ENCODE results near the gene ARID2.
A peak's percentile ranks its signal among the peaks of the same experiment; 100 is the strongest.

ARID2 gene, protein sequence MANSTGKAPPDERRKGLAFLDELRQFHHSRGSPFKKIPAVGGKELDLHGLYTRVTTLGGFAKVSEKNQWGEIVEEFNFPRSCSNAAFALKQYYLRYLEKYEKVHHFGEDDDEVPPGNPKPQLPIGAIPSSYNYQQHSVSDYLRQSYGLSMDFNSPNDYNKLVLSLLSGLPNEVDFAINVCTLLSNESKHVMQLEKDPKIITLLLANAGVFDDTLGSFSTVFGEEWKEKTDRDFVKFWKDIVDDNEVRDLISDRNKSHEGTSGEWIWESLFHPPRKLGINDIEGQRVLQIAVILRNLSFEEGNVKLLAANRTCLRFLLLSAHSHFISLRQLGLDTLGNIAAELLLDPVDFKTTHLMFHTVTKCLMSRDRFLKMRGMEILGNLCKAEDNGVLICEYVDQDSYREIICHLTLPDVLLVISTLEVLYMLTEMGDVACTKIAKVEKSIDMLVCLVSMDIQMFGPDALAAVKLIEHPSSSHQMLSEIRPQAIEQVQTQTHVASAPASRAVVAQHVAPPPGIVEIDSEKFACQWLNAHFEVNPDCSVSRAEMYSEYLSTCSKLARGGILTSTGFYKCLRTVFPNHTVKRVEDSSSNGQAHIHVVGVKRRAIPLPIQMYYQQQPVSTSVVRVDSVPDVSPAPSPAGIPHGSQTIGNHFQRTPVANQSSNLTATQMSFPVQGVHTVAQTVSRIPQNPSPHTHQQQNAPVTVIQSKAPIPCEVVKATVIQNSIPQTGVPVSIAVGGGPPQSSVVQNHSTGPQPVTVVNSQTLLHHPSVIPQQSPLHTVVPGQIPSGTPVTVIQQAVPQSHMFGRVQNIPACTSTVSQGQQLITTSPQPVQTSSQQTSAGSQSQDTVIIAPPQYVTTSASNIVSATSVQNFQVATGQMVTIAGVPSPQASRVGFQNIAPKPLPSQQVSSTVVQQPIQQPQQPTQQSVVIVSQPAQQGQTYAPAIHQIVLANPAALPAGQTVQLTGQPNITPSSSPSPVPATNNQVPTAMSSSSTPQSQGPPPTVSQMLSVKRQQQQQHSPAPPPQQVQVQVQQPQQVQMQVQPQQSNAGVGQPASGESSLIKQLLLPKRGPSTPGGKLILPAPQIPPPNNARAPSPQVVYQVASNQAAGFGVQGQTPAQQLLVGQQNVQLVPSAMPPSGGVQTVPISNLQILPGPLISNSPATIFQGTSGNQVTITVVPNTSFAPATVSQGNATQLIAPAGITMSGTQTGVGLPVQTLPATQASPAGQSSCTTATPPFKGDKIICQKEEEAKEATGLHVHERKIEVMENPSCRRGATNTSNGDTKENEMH (N-terminal part only)

GRCh38 chr12:45729233-45730083, at the start of gene ARID2:
ARID2 (plus strand) TSS chr12:45729706; CDS start chr12:45729837, 131 bp downstream.
- H3K4me3 ChIP-seq (ENCODE audit: low read length) = peak within 1 kb of the TSS; percentile 81
- peak; percentile 62 for DNase-seq (ENCODE audit: low read depth)
- TF ChIP-seq, protein P1, sequence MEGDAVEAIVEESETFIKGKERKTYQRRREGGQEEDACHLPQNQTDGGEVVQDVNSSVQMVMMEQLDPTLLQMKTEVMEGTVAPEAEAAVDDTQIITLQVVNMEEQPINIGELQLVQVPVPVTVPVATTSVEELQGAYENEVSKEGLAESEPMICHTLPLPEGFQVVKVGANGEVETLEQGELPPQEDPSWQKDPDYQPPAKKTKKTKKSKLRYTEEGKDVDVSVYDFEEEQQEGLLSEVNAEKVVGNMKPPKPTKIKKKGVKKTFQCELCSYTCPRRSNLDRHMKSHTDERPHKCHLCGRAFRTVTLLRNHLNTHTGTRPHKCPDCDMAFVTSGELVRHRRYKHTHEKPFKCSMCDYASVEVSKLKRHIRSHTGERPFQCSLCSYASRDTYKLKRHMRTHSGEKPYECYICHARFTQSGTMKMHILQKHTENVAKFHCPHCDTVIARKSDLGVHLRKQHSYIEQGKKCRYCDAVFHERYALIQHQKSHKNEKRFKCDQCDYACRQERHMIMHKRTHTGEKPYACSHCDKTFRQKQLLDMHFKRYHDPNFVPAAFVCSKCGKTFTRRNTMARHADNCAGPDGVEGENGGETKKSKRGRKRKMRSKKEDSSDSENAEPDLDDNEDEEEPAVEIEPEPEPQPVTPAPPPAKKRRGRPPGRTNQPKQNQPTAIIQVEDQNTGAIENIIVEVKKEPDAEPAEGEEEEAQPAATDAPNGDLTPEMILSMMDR (IDR thresholded peaks at IDR 0.05; ENCODE audit: insufficient read depth, low read depth, low read length, missing control alignments) = no peak

GRCh38 chr12:45680362-45680761, 49.1 kb upstream of the ARID2 start:
- H3K4me3 ChIP-seq (ENCODE audit: low read length) = no peak overlapping the region
- DNase-seq (ENCODE audit: low read depth) = no peak
- TF ChIP-seq, protein P1 (IDR thresholded peaks at IDR 0.05; ENCODE audit: insufficient read depth, low read depth, low read length, missing control alignments) = no peak

- no peak overlapping the region for H3K4me3 ChIP-seq (ENCODE audit: low read length)
- TF ChIP-seq, protein P1 (IDR thresholded peaks at IDR 0.05; ENCODE audit: insufficient read depth, low read depth, low read length, missing control alignments) = no peak
- peak; percentile 68 for DNase-seq (ENCODE audit: low read depth)
These were observed 48.0 kb upstream of the ARID2 start for GRCh38 chr12:45681465-45681864.

GRCh38 chr12:45685680-45686079, 43.8 kb upstream of the ARID2 start:
- DNase-seq (ENCODE audit: low read depth) = no peak
- H3K4me3 ChIP-seq (ENCODE audit: low read length) = no peak overlapping the region
- TF ChIP-seq, protein P1 (IDR thresholded peaks at IDR 0.05; ENCODE audit: insufficient read depth, low read depth, low read length, missing control alignments) = no peak

DNA sequence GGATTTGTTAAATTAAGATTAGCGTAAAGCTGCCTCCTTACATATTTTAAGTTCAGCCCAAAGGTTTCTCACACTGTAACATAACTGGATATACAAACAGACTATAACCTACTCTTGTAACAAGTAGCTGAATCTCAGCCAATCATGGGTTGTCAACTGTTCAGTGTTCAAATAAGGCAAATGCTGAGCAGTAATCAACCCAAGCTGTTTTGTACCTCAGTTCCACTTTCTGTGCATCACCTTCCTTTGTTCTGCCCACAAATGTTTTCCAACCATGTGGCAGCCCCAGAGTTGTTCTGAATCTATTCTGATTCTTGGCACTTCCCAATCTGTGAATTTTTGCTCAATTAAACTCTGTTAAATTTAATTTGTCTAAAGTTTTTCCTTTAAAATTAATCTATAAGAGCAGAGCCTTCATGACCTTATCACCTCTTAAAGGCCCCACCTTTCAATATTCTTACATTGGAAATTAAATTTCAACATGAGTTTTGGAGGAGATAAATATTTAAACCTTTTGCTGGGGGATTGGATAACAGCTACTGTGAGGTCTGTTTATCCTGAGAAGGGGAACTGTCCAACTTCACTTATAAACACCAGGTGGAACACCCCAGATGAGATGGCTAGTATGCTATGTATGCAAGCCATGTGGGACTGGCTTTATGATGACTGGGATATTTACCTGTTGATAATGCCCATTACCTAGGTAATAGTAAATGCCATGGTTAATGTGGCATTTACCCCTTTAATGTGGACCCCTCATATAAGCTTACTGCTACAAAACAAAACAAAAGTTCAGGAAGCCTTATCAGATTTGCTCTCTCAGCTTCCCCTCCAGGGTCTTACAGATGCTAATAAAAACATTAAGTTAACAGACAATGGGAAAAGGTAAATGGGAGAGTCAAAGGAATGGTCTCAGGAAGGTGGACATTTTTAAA, 42.2 kb upstream of the ARID2 start:
- no peak for DNase-seq (ENCODE audit: low read depth)
- no peak overlapping the region for H3K4me3 ChIP-seq (ENCODE audit: low read length)
- TF ChIP-seq, protein P1 (IDR thresholded peaks at IDR 0.05; ENCODE audit: insufficient read depth, low read depth, low read length, missing control alignments) = no peak

All from epithelial cell of esophagus (primary cell).